Epithelial cell of proximal tubule (primary cell): ENCODE data around the gene AFAP1. TPM values are rescaled to one million over a fixed set of nuclear protein-coding genes. Genes with fewer than 3 reads are reported as not detected.

Experiments used
- DNase-seq: peaks from one replicate; pipeline ENCODE4 v3.0.0-alpha.2; 2011; ENCODE audit warnings: low read depth
- H3K4me3 ChIP-seq: 2 replicates; pipeline ENCODE4 v1.5.1; 2011; ENCODE audit warnings: low read depth, mild to moderate bottlenecking, low read length
- CTCF ChIP-seq: conservative IDR thresholded peaks from 2 replicates; pipeline ENCODE4 v1.5.1; 2012; ENCODE audit warnings: low read depth, mild to moderate bottlenecking, low read length
- total RNA-seq: library from RNA; depleted of rRNA; stranded (reverse); fragments of >200 nt; gene quantifications from 2 replicates; pipeline ENCODE4 v1.2.3, GENCODE V29; 2015

The AFAP1 gene
- total RNA-seq, 1 donor from 2014 or later: 26.2 TPM

DNA sequence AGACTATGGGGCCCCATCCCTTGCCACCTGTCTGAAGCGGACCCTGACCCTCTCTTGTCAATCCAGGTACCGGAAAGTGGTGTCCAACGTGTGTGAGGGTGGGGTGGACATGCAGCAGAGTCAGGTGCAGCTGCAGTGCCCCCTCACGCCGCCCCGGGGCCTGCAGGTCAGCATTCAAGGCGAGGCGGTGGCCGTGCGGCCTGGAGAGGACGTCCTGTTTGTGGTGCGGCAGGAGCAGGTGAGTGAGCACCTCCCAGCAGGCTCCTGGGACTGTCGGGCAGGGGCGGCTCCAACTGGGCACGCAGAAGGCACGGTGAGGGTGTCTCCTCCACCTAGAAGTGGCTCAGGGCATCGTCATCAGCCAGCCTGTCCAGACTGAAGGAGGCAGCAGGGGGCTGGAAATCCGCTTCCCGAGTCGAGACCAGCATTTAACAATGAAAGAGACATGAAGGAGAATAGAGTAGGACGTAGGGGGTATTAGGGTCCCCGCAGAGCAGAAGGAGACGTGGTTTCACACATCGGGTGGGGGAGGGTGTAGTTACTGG, 221.6 kb downstream of the AFAP1 start:
- no peak for DNase-seq
- no peak overlapping the region for H3K4me3 ChIP-seq
- no peak for TF ChIP-seq CTCF

- DNase-seq: no peak
- TF ChIP-seq CTCF: no peak
- H3K4me3 ChIP-seq: no peak overlapping the region
These were observed 222.5 kb downstream of the AFAP1 start for GRCh38 chr4:7717161-7717560.

- DNase-seq: no peak
- TF ChIP-seq CTCF: no peak
- no peak overlapping the region for H3K4me3 ChIP-seq
These were observed 223.5 kb downstream of the AFAP1 start for GRCh38 chr4:7716010-7716721.

GRCh38 chr4:7715271-7716009, 224.2 kb downstream of the AFAP1 start:
- TF ChIP-seq CTCF: no peak

GRCh38 chr4:7714738-7715137, 224.9 kb downstream of the AFAP1 start:
- no peak for TF ChIP-seq CTCF
- no peak overlapping the region for H3K4me3 ChIP-seq
- DNase-seq: no peak

More at GRCh38 chr4:7715271-7716009, 224.2 kb downstream of the AFAP1 start:
- no peak for DNase-seq
- no peak overlapping the region for H3K4me3 ChIP-seq

DNA sequence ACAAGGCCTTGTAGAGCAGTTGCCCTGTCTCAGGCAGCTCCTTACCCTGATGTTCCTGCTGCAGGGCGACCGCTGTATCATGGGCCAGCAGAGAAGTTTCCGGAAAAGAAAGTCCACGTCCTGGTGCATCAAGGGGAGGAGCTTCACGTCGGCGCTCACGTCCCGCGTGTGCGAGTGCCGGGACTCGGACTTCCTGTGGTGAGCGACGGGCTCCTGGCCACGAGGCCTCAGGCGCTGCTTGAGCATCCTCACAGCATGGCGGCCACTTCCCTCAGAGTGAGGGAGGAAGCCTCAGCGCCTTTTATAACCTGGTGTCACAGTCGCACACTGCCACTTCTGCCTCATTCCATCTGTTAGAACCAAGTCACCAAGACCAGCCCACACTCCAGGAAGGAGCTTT, 225.5 kb downstream of the AFAP1 start:
- H3K4me3 ChIP-seq: no peak overlapping the region
- DNase-seq: no peak
- no peak for TF ChIP-seq CTCF
